Activated CD4-positive, CD25-positive, alpha-beta regulatory T cell treated with anti-CD3 and anti-CD28 coated beads, Interleukin-2, amount 50 U/mL, for 72 hours (primary cell): ENCODE measurements around the gene DVL3.
"Not testable (repeated sequence)": the region's sequence is repeated elsewhere in the genome, so short reads cannot be mapped to it uniquely, and the experiment has no call there.

Experiments used
- DNase-seq: peaks from one replicate; pipeline ENCODE4 v3.0.0; 2021

The DVL3 gene

GRCh38 chr3:184154885-184155643 lies at the start of gene DVL3:
Gene DVL3, plus strand, starts transcription at chr3:184155377. Its CDS starts 259 bp downstream, at chr3:184155636.
- DNase-seq = peak; percentile 67

- no peak for DNase-seq
Measured at GRCh38 chr3:184110316-184110725, 44.9 kb upstream of the DVL3 start.

DNA sequence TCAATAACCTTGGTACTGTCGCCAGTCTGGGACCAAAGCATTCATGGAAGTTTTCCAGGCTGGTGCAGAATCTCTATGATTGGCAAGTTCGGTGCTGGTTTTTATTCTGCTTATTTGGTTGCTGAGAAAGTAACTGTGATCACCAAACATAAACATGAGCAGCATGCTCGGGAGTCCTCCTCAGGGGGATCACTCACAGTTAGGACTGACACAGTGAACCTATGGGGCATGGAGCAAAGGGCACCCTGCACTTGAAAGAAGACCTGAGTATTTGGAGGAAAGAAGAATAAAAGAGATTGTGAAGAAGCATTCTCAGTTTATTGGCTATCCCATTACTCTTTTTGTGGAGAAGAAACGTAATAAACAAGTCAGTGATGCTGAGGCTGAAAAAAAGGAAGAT lies 39.2 kb upstream of the DVL3 start:
- no peak for DNase-seq

GRCh38 chr3:184117636-184118035 lies 37.5 kb upstream of the DVL3 start:
- DNase-seq = no peak

DNA sequence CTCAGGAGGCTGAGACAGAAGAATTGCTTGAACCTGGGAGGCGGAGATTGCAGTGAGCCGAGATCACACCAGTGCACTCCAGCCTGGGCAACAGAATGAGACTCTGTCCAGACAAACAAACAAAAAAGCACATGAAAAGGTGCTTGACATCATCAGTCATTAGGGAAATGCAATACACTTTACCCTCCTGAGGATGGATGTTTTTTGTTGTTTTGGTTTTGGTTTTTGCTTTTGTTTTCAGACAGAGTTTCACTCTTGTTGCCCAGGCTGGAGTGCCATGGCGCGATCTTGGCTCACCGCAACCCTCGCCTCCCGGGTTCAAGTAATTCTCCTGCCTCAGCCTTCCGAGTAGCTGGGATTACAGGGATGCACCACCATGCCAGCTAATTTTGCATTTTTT lies 34.1 kb upstream of the DVL3 start:
- not testable (repeated sequence) for DNase-seq

GRCh38 chr3:184126006-184126405 lies 29.2 kb upstream of the DVL3 start:
- DNase-seq = no peak

- DNase-seq = no peak
Measured at GRCh38 chr3:184129012-184129411, 26.2 kb upstream of the DVL3 start.

GRCh38 chr3:184132945-184133344 lies 22.2 kb upstream of the DVL3 start:
- DNase-seq = no peak

DNA sequence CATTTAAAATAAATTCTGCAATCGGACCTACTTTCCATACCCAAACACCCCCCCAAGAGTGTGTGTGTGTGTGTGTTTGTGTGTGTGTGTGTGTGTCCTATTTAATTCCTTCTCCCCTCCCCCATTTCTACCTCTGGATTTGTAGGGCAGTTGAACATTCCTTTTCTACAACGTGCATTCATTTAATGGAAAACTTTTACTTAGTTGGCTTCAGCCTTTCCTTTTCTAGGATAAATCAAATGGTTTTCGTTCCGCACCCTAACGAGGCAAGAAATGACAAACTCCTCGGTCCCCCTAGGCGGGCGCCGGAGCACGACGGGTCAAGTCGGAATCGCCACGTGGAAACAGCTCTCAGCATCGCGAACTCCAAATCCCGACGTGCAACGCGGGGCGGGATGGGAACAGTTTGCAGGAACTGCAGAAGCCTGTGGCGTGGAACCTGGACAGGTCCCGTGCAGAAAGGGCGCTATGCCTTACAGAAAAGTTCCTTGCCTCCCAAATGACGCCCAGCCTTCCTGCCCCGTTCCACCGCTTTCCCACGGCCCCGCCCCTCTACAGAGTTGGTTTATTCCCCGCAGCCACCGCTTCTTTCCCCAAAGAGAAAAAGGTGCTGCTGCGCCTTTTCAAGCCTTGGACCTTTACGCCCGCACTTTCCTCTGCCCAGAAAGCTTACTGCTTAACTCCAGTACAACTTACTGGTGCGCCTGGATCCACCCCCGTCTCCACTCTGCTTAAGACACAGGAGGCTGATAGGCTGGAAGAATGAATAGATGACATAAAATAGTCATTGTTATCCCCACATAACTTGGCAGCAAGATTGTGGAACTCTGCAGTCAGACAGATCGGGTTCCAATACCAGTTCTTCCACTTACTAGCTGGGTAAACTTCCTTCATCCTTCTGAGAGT lies 21.1 kb upstream of the DVL3 start:
- peak; percentile 48 for DNase-seq

GRCh38 chr3:184134746-184135148 lies 20.4 kb upstream of the DVL3 start:
- DNase-seq = no peak

GRCh38 chr3:184135149-184135910 lies 19.8 kb upstream of the DVL3 start, which contains the start of gene EIF2B5:
Gene EIF2B5, plus strand, starts transcription at chr3:184135358. Its CDS starts 28 bp downstream, at chr3:184135386.
- DNase-seq = peak; percentile 81

- DNase-seq = no peak
Measured at GRCh38 chr3:184135911-184136260, 19.3 kb upstream of the DVL3 start.

GRCh38 chr3:184140436-184140835 lies 14.7 kb upstream of the DVL3 start:
- no peak for DNase-seq

DNA sequence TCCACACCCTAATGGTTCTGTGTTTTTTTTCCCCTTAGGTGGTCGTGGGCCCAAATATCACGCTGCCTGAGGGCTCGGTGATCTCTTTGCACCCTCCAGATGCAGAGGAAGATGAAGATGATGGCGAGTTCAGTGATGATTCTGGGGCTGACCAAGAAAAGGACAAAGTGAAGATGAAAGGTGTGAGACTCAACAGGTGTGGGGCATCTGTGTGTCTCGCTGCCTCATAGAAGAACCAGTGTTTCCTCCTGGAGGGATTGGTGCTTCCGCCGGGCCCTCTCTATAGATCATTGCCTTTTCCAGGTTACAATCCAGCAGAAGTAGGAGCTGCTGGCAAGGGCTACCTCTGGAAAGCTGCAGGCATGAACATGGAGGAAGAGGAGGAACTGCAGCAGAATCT lies 13.0 kb upstream of the DVL3 start:
- DNase-seq = no peak

DNA sequence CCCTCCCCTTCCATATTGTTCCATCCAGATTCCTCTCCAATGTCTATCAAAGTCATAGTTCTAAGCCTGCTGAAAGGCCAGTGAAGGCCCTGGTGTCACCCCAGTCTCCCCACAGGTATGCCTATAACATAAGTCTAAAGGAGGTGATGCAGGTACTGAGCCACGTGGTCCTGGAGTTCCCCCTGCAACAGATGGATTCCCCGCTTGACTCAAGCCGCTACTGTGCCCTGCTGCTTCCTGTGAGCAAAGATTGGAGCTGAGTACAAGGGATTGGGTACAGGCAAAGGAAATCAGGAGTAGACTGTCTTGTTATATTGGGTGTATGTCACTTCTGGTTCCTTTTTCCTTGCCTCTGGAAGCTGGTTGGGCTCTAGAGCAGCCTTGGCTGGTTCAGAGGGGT lies 11.8 kb upstream of the DVL3 start:
- no peak for DNase-seq

DNA sequence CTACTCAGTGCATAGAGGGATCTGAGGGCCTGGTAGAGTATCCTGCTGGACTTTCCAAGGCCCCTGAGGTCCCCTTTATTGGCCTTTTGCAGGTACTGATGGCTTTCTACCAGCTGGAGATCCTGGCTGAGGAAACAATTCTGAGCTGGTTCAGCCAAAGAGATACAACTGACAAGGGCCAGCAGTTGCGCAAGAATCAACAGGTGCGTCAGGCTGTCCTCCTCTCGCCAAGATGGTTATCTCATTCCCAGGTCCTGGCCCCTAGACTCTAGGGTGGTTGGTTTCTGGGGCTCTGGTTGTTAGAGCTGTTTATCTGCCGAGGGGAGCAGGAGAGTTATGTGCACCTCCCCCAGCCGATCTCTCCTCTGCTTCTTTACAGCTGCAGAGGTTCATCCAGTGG lies 10.7 kb upstream of the DVL3 start:
- no peak for DNase-seq

GRCh38 chr3:184145111-184145524 lies 10.1 kb upstream of the DVL3 start:
- DNase-seq = no peak

DNA sequence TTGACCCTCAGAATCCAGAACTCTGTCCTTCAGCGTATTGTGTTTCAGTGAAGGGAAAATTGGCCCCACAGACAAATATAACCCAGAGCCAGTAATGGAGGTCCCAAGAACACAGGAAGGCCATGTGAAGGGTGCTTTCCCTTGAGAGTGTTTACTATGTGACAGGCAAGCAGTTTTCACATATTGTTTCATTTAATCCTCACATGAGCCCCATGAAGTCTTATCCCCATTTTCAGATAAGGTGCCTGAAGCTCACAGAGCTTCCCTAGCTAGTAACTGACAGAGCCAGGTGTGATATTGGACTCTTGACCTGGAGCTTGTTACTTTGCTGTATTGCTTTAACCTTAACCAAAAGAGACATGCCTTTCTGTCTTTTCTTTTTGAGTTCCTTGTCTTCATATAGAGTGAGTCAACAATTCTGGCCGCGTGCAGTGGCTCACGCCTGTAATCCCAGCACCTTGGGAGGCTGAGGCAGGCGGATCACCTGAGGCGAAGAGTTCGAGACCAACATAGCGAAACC lies 9.4 kb upstream of the DVL3 start:
- no peak for DNase-seq

- no peak for DNase-seq
Measured at GRCh38 chr3:184148076-184148475, 7.1 kb upstream of the DVL3 start.

- DNase-seq = no peak
Measured at GRCh38 chr3:184149123-184149522, 6.1 kb upstream of the DVL3 start.

DNA sequence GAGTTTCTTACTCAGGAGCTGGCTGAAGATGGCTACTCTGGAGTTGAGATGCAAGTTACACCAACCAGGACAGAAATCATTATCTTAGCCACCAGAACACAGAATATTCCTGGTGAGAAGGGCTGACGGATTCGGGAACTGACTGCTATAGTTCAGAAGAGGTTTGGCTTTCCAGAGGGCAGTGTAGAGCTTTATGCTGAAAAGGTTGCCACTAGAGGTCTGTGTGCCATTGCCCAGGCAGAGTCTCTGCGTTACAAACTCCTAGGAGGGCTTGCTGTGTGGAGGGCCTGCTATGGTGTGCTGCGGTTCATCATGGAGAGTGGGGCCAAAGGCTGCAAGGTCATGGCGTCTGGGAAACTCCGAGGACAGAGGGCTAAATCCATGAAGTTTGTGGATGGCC lies 5.4 kb upstream of the DVL3 start:
- DNase-seq = not testable (repeated sequence)

DNA sequence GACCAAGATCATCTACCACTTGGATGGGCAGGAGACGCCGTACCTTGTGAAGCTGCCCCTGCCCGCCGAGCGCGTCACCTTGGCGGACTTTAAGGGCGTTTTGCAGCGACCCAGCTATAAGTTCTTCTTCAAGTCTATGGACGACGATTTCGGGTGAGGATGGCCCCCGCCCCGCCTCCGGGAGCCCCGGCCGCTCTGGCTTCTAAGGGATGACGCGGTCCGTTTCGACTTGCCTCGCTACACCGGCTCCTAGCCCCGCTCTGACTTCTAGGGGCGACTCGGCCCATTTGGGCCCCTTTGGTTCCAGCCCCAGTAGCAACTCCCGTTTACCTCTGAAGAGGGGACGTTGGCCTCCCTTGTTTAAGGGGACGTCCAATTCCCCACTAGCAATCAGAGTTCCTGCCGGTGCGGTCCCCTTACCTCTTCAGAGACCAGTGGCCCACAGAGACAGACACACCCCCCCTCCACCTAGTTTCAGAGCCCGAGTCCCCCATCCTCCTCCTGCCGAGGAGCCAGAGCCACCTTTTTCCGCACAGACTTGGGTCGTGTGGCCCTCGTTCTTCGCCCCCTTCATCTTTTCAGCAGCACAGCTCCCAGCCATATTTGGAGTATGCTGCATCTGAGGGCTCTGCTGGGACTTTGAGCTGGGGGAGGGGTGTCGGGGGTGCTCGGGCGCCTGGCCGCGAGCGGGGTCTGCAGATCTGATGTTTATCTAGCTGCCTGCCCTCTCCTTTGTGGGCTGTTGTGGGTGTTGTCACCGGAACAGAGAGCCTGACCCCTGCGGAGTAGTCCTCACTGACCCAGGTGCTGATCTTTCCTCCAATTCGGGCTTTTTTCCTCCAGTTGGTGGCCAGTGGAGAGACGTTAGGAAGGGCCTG lies 706 bp downstream of the DVL3 start:
- peak; percentile 65 for DNase-seq
